GM12892 (cell line): ENCODE results near the gene STS.

Source experiments
- POLR2A ChIP-seq: IDR thresholded peaks from 2 replicates; pipeline ENCODE4 v1.6.1; 2011; ENCODE audit warnings: low read depth, low read length, control low read depth
- POLR2AphosphoS5 ChIP-seq: IDR thresholded peaks from 2 replicates; pipeline ENCODE4 v1.6.1; 2011; ENCODE audit warnings: low read depth, low read length, control low read depth

- TF ChIP-seq POLR2A (peak; percentile 86; the same call in 1 of the 2 replicates), POLR2AphosphoS5 (peak; percentile 60)
These were observed 704 bp downstream of the STS start, which contains the start of gene PUDP for GRCh38 chrX:7147978-7148854.
